UCSD-AML1 (cell line): ENCODE results near the gene MSI2.

Experiments used
- DNase-seq: peaks from one replicate; lab custom pipeline; 2025; ENCODE audit not compliant: unreplicated experiment; lab: John Stamatoyannopoulos, UW

Gene MSI2

GRCh38 chr17:57407287-57408070 lies 151.2 kb downstream of the MSI2 start:
- no peak for DNase-seq

DNA sequence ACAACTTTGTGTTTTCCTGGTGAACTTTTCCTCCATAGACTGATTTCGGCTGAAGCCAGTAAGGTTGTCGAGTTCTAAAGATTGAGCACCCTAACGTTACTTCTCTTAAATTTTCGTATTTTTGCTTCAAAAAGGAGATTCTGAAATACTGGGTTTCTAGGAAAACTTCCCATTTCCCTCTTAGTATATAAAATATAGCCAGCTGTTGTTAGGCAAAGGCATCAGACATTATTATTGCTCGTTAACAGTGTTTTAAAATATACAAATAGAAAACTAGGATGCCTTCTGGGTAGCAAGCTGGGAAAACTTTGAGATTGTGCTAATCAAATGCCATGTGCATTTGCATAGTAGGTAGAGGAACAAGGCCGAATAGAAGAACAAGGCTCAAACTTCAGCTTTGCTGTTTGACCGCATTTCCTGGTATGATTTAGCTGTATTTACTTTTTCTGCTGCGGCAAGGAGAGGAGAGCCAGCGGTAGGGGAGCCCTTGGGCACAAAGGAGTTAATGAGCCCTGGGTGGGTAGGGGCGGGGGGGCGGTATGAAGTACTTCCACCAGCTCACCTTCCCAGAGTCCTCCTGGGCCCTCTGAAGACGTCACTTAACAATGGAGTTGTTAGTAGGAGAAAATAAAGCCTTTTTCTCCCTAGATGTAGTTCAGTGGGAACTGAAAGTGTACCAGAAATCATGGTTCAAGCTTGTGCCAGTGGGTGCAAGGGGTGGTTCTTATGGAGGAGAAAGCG lies 151.9 kb downstream of the MSI2 start:
- DNase-seq: peak; percentile 45

GRCh38 chr17:57410169-57410568 lies 153.8 kb downstream of the MSI2 start:
- DNase-seq: no peak

- no peak for DNase-seq
These were observed 156.3 kb downstream of the MSI2 start for GRCh38 chr17:57412520-57413096.

- DNase-seq: no peak
These were observed 157.7 kb downstream of the MSI2 start for GRCh38 chr17:57413848-57414651.

DNA sequence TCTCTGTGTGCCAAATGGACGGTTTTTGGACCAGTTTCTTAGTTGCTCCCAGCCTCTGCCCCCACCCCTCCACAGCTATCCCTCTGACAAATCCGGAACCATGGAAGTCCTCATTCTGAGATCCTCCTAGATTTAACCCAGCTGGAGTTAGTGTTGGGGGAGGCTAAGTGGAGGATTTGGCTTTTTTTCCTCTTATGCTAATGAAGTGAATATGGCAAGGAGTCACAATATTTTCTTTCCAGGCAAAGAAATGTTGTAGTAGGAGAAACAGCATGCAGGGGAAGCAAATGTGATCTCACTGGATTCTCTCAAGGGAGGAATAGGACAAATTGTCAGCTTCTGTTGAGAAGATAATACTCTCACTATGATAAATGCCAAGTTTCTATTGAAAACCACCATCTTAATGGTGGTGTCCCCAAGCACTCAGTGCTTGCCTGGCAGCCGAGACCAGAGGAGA lies 159.5 kb downstream of the MSI2 start:
- DNase-seq: no peak

- no peak for DNase-seq
These were observed 160.0 kb downstream of the MSI2 start for GRCh38 chr17:57416369-57416768.

DNA sequence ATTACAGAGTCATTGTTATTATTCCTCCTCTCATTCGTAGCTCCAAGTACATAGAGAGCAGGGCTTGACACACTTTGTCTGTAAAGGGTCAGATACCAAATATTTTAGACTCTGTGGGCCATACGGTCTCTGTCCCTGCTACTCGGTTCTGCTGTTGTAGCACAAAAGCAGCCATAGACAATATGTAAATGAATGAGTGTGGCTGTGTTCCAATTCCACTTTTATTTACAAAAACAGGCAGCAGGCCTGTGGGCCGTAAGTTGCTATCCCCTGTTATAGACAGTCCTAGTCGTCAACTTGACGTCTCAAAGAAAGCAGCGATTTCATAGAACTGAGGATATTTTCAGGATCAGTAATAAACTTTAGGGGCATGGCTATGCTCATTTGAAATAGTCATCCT lies 161.6 kb downstream of the MSI2 start:
- DNase-seq: no peak

DNA sequence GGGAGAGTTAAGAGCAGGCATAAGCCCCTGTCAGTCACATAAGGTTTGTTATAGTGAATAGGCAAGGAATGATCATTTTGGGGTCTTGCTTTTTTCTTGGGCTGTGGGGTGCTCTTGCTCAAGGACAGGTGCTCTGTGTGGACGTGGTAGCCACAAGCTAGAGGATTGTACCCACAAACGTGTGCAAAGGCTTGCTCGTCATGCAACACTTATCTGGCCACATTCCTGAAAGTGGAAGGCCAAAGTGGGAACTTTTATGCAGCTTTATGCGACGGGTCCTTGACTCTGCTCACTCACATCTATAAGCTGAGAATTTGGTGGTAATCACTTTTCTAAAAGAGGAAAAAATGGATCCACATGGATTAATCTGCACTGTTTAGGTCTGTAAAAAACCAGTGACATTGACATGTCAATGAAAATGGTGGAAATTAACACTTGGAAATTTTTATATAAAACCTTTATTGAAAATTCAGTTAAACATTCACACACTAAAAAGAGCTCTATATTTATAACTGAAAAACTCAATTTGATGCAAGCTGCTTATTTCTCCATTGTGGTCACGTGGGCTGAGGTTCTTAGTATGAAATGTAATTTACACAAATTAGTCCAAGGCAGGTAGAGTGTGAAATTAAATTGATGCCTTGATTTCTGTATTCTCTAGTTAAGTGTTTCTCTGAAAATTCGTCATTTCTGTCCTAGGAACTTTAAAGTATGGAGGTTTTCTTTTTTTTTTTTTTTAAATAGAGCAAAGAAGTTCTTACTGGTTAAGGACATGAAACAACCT lies 162.3 kb downstream of the MSI2 start:
- DNase-seq: no peak

DNA sequence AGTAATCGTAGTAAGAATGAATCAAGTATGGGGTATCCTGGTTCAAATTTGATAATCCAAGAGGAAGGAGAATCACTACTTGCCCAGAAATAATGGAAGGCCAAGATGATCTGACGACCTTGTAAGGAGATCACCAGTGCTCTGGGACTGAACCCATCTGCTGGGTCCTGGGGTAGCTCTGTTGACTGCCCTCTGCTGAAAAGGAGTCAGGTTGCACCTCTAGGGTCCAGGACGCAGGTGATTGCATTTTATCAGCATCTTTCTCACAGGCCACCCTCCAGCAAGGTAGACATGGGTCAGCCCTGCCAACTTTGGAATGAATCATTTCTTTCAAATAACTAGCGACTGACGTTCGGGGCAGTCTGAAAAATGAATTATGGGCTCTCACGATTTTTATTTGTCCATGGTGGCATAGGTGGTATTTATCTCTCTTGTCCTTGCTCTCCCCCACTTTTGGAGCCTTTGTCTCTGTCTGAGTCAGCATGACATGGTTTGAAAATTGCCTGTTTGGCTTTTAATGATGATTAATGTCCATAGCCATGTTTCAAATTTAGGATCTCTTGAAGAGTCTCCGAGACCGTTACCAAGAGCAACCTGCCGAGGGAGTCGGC lies 163.7 kb downstream of the MSI2 start:
- DNase-seq: no peak

GRCh38 chr17:57420734-57421717 lies 164.7 kb downstream of the MSI2 start:
- DNase-seq: no peak

- DNase-seq: no peak
These were observed 166.3 kb downstream of the MSI2 start for GRCh38 chr17:57422574-57423164.

- no peak for DNase-seq
These were observed 167.2 kb downstream of the MSI2 start for GRCh38 chr17:57423541-57423940.

DNA sequence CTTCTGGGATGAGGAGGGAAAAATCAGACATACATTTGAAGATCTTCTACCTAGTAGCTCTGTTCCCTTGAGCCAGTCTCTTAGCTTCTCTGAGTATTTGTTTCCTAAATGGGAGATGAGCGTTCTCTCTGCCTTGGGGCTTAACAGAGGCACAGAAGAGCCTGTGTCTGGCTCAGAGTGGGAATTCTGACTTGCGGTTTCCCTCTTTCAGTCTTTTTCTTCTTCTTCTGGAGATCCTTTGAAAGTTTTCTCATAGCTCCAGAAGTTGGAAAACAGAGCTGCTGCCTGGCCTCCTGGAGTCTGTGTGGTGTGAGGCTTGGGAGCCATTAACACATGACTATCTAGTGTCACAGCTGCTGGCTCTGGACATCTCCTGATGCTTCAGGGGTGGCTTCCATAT lies 167.9 kb downstream of the MSI2 start:
- no peak for DNase-seq

DNA sequence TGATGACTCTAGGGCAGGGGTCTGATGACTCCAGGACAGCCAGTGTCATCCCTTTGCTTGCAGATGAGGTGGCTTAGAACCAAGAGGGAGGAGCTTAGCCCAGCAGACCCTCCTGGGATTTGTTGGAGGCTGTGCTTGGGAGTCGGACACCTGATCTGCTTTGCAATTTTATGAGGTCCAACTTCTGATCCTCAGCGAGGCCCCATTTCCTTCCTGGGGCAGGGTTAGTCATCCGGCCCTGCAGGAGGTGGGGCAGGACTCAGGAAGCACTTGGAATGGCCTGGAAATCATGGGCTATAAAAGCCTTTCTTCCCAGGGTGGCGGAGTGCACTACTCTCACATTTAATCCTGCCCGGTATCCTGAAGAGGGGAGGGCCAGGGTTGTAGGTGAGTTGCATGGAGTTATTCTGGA lies 168.5 kb downstream of the MSI2 start:
- peak; percentile 27 for DNase-seq

DNA sequence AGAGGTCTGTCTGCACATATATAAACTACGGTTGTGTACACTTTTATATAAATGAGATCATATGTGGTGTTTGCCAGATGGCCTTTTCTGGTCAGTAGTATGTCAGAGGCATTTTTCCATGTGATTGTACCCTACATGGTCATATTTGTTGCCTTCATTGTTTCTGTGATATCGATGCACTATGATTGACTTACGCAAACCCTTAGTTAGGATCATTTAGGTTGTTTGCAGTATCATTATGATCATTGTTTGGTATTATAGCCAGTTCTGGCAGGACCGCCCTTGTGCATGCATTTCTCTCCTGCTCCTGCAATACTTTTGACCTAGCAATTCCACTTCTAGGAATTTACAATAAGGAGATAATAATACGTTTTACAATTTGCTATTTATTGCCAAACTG lies 169.1 kb downstream of the MSI2 start:
- DNase-seq: no peak

- DNase-seq: no peak
These were observed 169.9 kb downstream of the MSI2 start for GRCh38 chr17:57425903-57426880.
